Neural progenitor cell (in vitro differentiated cells): ENCODE results near the gene TYSND1.

Experiments used
- EZH2 ChIP-seq: fragments of 200-600 bp; sonication (generic); IDR thresholded peaks from 2 replicates; pipeline ENCODE4 v1.6.1; 2017; ENCODE audit warnings: antibody characterized with exemption, mild to moderate bottlenecking, moderate library complexity
- TF ChIP-seq, protein P1 (sequence below): fragments of 200-600 bp; sonication (generic); IDR thresholded peaks from 2 replicates; pipeline ENCODE4 v1.5.1; 2017; ENCODE audit warnings: antibody characterized with exemption, mild to moderate bottlenecking

DNA sequence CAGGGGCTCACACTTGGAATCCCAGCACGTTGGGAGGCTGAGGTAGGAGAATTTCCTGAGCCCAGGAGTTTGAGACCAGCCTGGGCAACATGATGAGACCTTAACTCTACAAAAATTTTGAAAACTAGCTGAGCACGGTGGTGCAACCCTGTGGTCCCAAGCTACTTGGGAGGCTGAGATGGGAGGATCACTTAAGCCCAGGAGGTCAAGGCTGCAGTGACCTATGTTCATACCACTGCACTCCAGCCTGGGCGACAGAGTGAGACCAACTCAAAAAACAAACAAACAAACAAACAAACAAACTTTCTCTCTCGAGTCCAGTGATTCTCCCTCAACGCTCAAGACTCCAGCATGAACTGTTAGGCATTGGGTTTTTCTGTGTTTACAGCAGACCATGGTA lies 2.0 kb upstream of the TYSND1 start:
- TF ChIP-seq, protein P1, sequence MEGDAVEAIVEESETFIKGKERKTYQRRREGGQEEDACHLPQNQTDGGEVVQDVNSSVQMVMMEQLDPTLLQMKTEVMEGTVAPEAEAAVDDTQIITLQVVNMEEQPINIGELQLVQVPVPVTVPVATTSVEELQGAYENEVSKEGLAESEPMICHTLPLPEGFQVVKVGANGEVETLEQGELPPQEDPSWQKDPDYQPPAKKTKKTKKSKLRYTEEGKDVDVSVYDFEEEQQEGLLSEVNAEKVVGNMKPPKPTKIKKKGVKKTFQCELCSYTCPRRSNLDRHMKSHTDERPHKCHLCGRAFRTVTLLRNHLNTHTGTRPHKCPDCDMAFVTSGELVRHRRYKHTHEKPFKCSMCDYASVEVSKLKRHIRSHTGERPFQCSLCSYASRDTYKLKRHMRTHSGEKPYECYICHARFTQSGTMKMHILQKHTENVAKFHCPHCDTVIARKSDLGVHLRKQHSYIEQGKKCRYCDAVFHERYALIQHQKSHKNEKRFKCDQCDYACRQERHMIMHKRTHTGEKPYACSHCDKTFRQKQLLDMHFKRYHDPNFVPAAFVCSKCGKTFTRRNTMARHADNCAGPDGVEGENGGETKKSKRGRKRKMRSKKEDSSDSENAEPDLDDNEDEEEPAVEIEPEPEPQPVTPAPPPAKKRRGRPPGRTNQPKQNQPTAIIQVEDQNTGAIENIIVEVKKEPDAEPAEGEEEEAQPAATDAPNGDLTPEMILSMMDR = no peak
- no peak for TF ChIP-seq EZH2
